Umbilical cord (tissue), 2 donors: Measurements from ENCODE around the gene EFEMP1. TPM values are rescaled to one million over a fixed set of nuclear protein-coding genes. Genes with fewer than 3 reads are reported as not detected.
A peak's percentile ranks its signal among the peaks of the same experiment; 100 is the strongest.

ENCODE experiments used
- DNase-seq: peaks from one replicate; pipeline ENCODE4 v3.0.0-alpha.2; 2015; ENCODE audit warnings: low spot score
- total RNA-seq: library from RNA; depleted of rRNA; stranded (reverse); fragments of >200 nt; gene quantifications from one replicate; pipeline ENCODE4 v1.2.3, GENCODE V29; 2014; ENCODE audit warnings: low replicate concordance; ENCODE audit not compliant: insufficient read depth

The EFEMP1 gene
- total RNA-seq, 1 donor from 2014 or later: 125 TPM

- peak; percentile 39 for DNase-seq
Measured at GRCh38 chr2:55898386-55899040, 25.1 kb downstream of the EFEMP1 start.

GRCh38 chr2:55896633-55897032 is 26.9 kb downstream of the EFEMP1 start:
- DNase-seq: no peak

- DNase-seq: no peak
Measured at GRCh38 chr2:55894720-55895119, 28.9 kb downstream of the EFEMP1 start.

- DNase-seq: no peak
Measured at GRCh38 chr2:55891671-55892094, 31.9 kb downstream of the EFEMP1 start.

GRCh38 chr2:55888936-55889335 is 34.6 kb downstream of the EFEMP1 start:
- DNase-seq: no peak

- no peak for DNase-seq
Measured at GRCh38 chr2:55887901-55888624, 35.5 kb downstream of the EFEMP1 start.

- DNase-seq: no peak
Measured at GRCh38 chr2:55887351-55887750, 36.2 kb downstream of the EFEMP1 start.

GRCh38 chr2:55885944-55886281 is 37.7 kb downstream of the EFEMP1 start:
- no peak for DNase-seq

- DNase-seq: peak; percentile 66
Measured at GRCh38 chr2:55885127-55885943, 38.2 kb downstream of the EFEMP1 start.

GRCh38 chr2:55883829-55884228 is 39.8 kb downstream of the EFEMP1 start:
- no peak for DNase-seq

GRCh38 chr2:55883357-55883756 is 40.2 kb downstream of the EFEMP1 start:
- DNase-seq: peak; percentile 76

- no peak for DNase-seq
Measured at GRCh38 chr2:55882954-55883353, 40.6 kb downstream of the EFEMP1 start.

- no peak for DNase-seq
Measured at GRCh38 chr2:55880416-55881143, 43.0 kb downstream of the EFEMP1 start.

GRCh38 chr2:55879976-55880375 is 43.6 kb downstream of the EFEMP1 start:
- no peak for DNase-seq

GRCh38 chr2:55877087-55877436 is 46.5 kb downstream of the EFEMP1 start:
- DNase-seq: no peak

GRCh38 chr2:55876429-55877086 is 47.0 kb downstream of the EFEMP1 start:
- no peak for DNase-seq

- DNase-seq: no peak
Measured at GRCh38 chr2:55875434-55876135, 48.0 kb downstream of the EFEMP1 start.

GRCh38 chr2:55874338-55874737 is 49.2 kb downstream of the EFEMP1 start:
- no peak for DNase-seq

- DNase-seq: peak; percentile 42
Measured at GRCh38 chr2:55871637-55872036, 51.9 kb downstream of the EFEMP1 start.

GRCh38 chr2:55869637-55870325 is 53.8 kb downstream of the EFEMP1 start:
- DNase-seq: no peak
